AG08396 (cell line): Measurements from ENCODE around the gene XNDC1N.

Source experiments
- DNase-seq: peaks from one replicate; pipeline ENCODE4 v3.0.0; 2012; ENCODE audit warnings: low spot score, mixed read lengths

Gene XNDC1N, protein sequence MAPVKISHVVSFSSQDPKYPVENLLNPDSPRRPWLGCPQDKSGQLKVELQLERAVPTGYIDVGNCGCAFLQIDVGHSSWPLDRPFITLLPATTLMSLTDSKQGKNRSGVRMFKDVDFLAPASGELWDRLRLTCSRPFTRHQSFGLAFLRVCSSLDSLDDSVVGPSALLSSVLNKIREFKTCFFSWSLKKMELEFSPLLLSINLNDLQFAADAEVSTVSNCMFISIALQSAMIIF

DNA sequence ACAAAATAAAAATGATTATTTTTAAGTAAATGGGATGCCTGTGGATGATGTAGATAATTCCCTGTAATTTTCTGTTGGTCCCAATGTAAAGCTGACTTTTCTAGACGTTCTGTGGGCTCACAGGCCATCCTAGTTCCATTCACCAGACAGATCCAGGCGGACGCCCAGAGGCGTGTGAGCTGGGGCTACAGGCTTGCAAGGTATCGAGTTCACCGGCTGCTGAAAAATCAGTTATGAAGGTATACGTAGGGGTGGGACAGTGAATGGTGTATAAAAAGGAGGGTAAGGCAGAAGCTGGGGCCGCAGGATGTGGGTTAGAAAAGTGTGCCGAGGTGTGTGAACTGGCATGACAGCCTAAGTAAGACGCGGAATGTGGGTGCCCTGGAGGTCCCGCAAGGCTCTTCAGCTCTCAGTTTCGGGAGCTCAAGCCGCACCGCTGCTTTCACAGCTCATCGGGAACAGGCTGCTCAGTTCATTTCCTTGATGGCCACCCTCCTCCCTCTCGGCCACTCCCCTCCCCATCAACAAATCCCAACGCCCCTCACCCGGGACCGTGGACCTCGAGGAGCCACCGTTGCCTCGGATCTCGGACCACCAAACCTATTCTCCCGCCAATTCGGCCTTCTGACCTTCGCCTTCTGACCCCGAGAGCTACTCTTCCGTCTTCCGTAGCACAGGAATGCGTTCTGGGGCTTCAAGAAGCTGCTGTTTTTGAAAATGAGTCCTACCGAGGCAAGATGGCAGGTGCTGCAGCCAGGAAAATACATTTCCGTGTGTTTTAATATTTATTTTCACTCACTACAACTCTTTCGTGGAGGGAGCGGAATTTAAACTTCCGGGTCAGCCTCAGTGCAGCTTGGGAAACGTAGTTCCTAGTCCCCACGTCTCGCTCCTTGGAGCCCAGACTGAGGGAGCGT is at the start of gene XNDC1N:
Gene XNDC1N (minus strand): TSS at position 775 of the 917 bp plus-strand sequence. CDS start 5,241 bp downstream, outside the sequence.
- peak; percentile 84 for DNase-seq

DNA sequence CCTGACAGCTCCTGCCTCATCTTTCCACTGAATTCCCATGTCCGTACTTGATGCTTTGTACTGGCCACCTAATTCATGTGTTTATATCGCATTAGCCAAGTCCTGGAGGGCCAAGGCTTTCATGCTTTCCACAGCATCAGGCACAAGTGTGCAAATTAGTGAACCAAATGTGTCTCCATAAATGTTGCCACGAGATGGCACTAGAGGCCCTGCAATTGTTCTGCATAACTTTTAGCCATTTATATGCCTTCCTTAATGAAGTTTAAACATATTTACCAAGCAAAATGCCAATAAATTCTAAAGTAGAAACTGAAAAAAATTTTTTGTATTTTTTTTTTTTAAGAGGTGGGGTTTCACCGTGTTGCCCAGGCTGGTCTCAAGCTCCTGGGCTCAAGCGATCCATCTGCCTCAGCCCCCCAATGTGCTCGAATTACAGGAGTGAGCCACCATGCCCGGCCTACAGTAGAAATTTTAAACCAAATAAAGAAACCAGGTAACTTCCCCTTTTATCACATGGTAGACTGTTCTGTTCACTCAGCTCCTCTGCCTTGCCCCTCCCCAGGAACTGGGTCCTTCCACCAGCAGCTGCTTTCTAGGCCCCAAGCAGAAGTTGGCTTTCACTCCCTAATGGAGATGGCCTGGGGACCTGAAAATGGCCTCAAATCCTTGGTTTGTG is 49.5 kb upstream of the XNDC1N start:
- DNase-seq, result peak; percentile 59

DNA sequence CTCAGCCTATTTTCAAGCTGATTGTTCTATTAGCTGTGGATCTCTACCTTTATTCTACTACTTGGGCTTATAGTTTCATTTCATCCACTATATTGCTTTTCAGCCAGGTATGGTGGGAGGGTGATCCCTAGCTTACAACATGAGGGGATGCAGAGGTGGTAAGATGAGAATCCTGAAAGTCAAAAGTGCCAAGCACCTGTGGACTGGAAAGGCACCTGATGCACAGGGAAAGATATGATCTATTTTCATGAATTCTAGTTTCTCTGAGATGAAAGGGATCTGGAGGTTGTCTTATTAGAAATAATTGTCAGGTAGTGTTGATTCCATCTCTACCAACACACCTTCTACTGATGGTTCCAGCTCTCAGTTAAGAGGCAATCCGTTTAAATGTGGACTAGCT is 48.7 kb upstream of the XNDC1N start:
- no peak for DNase-seq

DNA sequence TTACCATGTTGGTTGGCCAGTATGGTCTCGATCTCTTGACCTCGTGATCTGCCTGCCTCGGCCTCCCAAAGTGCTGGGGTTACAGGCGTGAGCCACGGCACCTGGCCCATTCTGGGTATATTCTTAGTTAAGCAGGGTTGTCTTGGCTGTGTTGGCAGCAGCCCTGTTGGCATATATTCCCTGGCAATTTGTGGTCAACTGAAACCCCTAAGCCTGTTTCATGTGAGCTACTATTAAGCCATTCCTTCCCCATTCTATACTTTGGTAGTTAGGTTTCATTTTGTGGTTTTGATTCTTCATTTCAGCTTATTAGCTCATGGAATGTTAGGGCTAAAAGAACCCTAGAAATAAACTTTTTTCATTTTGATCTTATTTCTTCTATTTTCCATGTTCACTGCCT is 48.2 kb upstream of the XNDC1N start:
- no peak for DNase-seq

DNA sequence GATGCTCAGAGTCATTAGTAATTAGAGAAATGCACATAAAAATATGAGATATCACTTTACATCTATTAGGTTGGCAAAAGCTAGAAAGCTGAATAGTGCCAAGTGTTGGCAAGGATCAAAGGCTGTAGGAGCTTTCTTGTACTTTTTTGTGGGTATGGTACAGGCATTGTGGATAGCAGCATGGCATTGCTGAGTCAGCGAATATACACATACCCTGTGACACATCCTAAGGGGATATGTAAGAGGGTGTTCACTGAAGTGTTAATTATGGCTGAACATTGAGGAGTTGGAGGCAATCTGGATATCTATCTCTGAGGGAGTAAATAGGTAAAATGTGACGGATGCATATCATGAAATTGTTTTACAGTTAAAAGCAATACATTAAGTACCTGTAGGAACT is 43.3 kb upstream of the XNDC1N start:
- no peak for DNase-seq

DNA sequence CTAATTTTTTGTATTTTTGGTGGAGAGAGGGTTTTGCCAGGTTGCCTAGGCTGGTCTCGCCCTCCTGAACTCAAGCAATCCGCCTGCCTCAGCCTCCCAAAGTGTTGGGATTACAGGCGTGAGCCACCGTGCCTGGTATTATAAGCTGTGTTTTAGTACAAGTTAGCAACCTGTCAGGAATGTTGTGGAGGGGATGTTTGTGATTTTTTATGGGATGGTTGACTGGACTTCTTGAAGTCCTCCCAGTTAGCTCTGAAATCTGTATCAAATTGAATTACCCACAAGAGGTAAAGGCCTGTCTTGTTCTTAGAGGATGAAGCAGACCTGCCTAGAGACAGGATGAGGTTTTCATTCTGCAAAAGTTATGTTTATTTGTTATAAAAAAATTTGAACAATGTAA is 36.2 kb upstream of the XNDC1N start:
- DNase-seq, result no peak

DNA sequence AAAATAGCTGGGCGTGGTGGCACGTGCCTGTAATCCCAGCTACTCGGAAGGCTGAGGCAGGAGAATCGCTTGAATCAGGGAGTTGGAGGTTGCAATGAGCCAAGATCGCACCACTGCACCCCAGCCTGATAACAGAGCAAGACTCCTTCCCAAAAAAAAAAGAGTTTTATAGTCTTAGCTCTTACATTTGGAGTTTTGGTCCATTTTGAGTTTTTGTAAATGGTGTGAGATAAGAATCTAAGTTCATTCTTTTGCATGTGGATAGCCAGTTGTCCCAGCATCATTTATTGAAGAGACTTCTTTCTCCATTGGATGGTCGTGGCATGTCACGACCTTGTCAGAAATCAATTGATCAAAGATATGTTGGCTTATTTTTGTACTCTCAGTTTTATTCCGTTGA is 35.1 kb upstream of the XNDC1N start:
- no peak for DNase-seq

DNA sequence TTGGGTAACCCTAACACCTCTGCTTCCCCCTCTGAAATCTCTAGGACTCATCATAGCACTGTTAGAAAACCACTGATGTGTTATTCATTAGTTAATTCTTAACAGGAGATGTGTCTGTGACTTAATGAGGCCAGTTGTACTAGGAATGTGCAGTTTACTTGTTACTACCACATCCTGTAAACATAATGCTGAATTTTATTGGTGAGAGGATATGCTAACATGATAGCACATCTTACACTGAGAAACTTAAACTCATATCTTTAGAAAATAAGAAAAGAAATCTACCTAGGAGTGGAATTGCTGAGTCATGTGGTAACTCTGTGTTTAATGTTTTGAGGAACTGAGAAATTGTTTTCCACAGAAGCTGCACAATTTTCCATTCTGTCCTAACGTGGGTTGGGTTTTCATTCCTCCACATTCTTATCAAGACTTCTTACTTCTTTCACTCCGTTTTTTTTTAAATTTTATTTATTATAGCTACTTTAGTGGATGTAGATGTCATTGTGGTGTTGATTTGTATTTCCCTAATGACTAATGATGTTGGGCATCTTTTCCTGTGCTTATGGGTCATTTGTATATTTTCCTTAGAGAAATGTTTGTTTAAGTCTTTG is 34.1 kb upstream of the XNDC1N start:
- no peak for DNase-seq

DNA sequence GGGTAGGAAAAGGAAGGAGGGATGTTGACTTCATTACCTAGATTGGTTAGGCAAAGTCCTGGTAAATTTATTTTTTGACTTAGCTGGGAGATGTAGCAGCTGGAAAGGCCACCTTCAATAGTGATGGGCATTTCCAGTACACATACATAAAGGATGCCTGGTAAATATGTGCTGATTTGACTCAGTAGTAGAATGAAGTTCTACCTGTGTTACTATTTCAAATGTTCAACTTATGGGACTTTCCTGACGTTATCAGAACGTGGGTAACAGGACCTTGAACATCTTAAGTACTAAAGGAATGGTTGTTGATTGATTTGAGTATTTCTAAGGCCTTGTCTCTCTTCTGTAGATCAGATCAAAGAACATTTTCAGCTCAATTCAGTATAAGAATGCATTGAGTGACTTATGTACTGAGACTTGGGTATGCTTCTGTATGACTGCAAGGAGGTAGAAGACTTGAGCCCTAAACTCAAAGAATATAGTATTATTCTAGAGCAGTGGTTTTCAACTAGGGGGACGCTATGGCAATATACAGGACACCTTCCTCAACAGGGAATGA is 27.6 kb upstream of the XNDC1N start:
- no peak for DNase-seq

DNA sequence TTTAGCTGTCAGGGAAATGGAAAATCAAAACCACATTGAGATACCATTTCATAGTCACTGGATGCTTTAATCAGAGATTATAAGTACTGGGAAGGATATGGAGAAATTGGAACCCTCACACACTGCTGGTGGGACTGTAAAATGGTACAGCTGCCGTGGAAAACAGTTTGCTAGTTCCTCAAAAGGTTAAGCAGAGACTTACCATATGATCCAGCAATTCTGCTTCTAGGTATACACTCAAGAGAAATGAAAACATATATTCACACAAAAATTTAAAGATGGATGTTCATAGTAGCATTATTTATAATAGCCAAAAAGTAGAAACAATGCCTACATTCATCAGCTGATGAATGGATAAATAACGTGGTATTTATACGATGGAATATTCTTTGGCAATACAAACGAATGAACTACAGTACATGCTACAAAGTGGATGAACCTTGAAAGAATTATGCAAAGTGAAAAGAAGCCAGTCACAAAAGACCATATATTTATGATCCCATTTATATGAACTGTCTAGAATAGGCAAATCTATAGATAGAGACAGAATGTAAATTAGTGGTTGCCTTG is 23.4 kb upstream of the XNDC1N start:
- DNase-seq, result no peak

DNA sequence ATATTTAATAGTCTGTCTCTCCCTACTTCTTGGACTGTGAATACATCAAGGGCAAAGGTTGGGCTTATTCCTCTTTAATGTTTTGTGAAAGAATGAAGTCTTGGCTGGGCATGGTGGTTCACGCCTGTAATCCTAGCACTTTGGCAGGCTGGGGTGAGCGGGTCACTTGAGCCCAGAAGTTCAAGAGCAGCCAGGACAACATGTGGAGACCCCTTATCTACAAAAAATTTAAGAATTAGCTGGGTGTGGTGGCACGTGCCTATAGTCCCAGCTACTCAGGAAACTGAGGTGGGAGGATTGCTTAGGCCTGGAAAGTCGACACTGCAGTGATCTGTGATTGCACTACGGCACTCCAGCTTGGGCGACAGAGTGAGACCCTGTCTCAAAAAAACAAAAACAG is 20.6 kb upstream of the XNDC1N start:
- no peak for DNase-seq

DNA sequence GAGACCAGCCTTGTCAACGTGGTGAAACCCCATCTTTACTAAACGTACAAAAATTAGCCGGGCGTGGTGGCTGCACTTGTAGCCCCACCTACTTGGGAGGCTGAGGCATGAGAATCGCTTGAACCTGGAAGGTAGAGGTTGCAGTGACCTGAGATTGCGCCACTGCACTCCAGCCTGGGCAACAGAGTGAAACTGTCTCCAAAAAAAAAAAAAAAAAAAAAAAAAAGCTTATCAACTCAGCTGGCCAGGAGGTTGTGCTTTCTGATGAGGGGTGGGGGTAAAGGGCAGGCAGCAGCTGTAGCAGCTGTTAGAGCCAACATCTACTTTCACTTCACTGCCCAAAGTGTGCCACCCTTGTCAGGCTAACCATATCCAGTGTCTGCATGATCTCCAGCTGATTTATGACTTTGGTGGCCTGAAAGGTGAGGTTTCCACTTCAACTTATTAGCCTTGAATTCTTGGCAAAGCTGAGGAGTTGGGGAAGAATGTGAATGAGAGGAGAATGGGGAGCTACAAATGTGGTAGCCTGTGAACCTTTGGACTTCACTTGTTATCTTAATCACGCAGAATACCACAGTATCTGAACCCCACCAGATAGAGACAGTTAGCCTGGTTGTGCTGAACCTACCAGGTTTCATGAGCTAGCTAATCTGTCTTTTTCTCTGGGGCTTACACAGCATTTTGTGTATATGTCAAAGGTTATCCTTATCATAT is 20.1 kb upstream of the XNDC1N start:
- no peak for DNase-seq

DNA sequence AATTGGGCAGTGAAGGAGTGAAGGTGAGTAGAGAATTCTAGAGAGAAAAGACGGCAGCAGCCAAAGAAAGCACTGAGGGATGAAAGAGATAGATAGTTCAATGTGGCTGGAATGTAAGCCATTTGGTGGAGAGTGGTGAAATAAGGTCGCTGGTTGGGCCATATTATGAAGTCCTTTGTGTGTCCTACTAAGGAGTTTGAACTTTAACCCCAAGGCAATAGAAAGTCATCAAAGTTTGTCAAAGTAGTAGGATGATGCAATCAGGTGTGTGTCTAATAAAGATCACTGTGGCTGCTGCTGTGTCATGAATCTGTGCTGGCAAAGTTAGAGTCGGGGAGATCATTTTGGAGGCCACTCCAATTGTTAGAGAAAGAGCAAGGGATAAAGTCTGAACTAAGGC is 19.1 kb upstream of the XNDC1N start:
- no peak for DNase-seq

DNA sequence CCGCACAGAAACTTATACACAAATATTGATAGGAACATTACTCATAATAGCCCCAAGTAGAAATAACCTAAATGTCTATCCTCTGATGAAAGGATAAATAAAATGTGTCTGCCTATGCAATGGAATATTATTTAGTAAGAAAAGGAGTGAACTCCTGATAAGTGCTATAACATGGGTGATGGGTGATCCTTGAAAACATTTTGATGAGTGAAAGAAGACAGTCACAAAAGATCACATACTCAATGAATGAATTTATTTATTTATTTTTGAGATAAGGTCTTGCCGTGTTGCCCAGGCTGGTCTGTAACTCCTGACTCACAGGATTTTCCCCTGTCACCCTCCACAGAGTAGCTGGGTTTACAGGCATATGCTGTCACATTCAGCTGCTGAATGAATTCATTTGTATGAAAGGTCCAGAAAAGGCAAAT is 17.8 kb upstream of the XNDC1N start:
- DNase-seq, result no peak

DNA sequence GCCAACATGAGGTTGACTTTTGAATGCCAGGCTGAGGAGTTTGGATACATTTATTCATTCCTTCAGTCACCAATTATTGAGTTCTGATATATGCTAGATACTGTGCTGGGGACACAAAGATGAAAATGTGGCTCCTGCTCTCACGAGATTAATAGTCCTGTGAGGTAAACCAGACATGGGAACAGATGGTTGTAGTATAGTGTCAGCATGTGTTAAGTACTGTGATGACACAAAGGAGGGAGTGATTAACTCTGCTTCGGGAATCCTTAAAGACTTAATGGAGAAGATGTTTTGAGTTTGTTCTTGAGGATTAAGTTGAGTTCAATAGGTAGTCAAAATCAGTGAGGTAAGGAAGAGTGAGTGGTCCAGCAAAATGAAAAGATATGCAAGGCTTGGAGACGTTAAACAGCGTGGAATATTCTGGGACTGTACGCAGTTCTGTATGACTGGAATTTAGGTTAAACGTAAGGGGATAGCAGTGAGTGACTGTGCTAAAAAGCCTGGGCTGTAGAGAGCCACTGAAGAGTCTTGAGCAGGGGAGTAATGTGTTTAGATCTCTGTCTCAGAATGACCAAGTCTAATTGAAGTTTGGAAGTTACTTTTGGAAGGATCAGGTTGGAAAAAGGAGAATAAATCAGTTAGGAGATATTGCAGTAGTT is 12.3 kb upstream of the XNDC1N start:
- no peak for DNase-seq

DNA sequence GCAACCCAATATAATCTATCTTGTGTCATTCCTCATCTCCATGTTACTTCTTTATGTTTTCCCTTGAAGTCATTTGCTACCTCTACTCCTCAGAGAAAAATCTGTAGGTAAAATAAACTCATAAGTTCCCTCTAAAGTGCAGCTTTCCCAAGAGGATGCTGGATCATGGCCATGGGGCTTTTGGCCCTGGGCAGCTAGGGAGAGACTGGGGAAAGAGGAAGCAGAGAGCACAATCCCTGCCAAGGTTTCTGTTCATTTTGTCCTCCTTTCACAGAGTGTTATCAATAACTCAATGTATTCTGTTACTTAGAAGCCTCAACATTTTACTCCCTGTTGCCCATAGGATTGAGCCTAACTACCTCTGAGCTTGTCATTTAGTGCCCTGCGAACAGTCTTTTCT is 9.4 kb upstream of the XNDC1N start:
- DNase-seq, result no peak

DNA sequence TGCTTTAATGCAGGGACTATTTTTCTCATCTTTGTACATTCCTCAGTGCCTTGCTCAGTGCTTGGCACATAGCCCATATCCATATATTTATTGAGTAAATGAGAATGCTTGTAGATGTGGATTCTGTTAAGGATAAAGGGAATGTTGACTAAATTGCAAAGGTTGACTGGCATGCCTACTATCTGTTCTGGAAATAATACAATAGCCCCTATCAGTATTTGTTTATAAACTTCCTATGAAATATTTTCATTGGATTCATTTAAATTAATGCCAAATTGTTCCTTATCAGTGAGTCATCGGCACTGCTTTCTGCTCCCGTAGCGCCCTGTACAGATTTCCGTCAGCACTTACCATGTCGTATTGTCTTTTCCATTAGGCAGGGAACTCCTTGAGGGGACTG is 8.4 kb upstream of the XNDC1N start:
- DNase-seq, result no peak

DNA sequence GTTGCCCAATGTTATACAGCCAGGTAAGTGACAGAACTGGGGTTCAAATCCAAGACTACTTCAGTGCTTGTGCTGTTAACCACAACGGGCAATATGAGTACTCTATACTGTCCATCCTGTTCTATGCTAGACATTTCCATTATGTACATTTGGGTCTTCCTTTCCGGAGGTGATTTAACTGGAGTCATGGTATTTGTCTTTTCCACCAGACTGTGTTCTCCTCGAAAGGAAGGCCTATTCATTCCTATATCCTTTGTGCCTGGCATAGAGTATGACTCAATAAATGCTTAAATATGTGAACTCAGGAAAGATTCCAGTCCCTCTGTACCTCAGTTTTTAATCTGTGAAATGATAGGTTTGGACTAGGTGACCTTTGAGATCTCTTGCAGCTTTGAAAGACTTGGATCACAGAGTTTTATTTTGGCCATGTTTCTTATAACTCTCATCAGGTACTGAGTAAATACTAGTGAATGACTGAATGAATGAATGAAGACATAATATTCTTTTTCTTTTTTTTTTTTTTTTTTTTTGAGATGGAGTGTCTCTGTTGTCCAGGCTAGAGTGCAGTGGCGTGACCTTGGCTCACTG is 7.0 kb upstream of the XNDC1N start:
- no peak for DNase-seq

DNA sequence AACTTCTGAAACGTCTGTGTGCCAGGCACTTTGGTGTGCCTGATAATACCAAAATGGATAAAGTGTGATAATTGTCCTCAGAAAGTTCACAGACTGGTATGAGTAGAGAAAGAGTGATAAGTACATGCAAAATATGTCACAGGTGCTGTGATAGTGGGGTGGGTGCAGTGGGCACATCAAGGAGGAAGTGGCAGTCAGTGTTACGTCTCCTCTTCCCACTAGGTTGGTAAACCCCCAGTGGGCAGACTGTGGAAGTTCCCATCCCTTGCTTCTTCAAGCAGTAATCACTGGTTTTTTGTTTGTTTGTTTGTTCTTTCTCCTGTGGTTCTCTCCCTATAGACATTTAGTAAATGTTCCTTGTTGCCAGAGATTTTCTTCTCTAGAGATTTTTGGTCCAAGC is 5.8 kb upstream of the XNDC1N start:
- DNase-seq, result no peak
